SH-SY5Y (cell line): Measurements from ENCODE around the gene TNFSF18.

Experiments
- GATA2 ChIP-seq: IDR thresholded peaks from 2 replicates; pipeline ENCODE4 v1.6.1; 2011; ENCODE audit warnings: mild to moderate bottlenecking, low read depth, low read length
- GATA3 ChIP-seq: IDR thresholded peaks from 2 replicates; pipeline ENCODE4 v1.6.1; 2011; ENCODE audit warnings: low read depth, mild to moderate bottlenecking, low read length, moderate library complexity

GRCh38 chr1:173020138-173020750 lies 30.5 kb downstream of the TNFSF18 start:
- TF ChIP-seq GATA2 = no peak
- TF ChIP-seq GATA3 = no peak
